Progenitor cell of endocrine pancreas (in vitro differentiated cells): ENCODE results near the gene CERK. TPM values are rescaled to one million over a fixed set of nuclear protein-coding genes. Genes with fewer than 3 reads are reported as not detected.

Source experiments
- DNase-seq: peaks from one replicate; pipeline ENCODE4 v3.0.0; 2021; ENCODE audit warnings: low spot score; ENCODE audit not compliant: unreplicated experiment
- H3K27ac Mint-ChIP-seq: 2 replicates; pipeline ENCODE4 v1.8.0; 2021; ENCODE audit warnings: mild to moderate bottlenecking, moderate library complexity, mixed read lengths
- H3K27me3 Mint-ChIP-seq: 2 replicates; pipeline ENCODE4 v1.8.0; 2021; ENCODE audit warnings: mixed read lengths
- H3K36me3 Mint-ChIP-seq: 2 replicates; pipeline ENCODE4 v1.8.0; 2022; ENCODE audit warnings: mixed read lengths; ENCODE audit not compliant: insufficient read depth
- H3K4me1 Mint-ChIP-seq: 2 replicates; pipeline ENCODE4 v1.8.0; 2021; ENCODE audit warnings: low read depth, mixed read lengths
- H3K4me3 Mint-ChIP-seq: 2 replicates; pipeline ENCODE4 v1.8.0; 2021; ENCODE audit warnings: low read depth, mild to moderate bottlenecking, moderate library complexity, mixed read lengths
- H3K9me3 Mint-ChIP-seq: 2 replicates; pipeline ENCODE4 v1.8.0; 2021; ENCODE audit warnings: low read depth, mixed read lengths
- CTCF ChIP-seq: fragments of 200-600 bp; sonication (generic); IDR thresholded peaks from one replicate; pipeline ENCODE4 v1.5.0; 2021; ENCODE audit warnings: antibody characterized with exemption, mild to moderate bottlenecking; ENCODE audit not compliant: unreplicated experiment
- total RNA-seq: library from RNA; stranded (reverse); gene quantifications from 2 replicates; pipeline ENCODE4 v1.2.1, GENCODE V29; 2021

Gene CERK
- total RNA-seq, 1 donor from 2014 or later: 62.0 TPM

GRCh38 chr22:46714550-46714949, 23.5 kb downstream of the CERK start:
- H3K9me3 Mint-ChIP-seq: no peaks in the 10 kb centered on the region
- no peaks in the 10 kb centered on the region for H3K4me1 Mint-ChIP-seq
- H3K36me3 Mint-ChIP-seq: peaks cover 42% of the 10 kb centered on the region
- H3K27me3 Mint-ChIP-seq: peaks cover 1% of the 10 kb centered on the region
- DNase-seq: no peak
- TF ChIP-seq CTCF: no peak
- H3K27ac Mint-ChIP-seq: no peak overlapping the region
- H3K4me3 Mint-ChIP-seq: no peak overlapping the region

- no peak for DNase-seq
- peaks cover 53% of the 10 kb centered on the region for H3K36me3 Mint-ChIP-seq
- no peak overlapping the region for H3K27ac Mint-ChIP-seq
- no peak for TF ChIP-seq CTCF
- peaks cover 3% of the 10 kb centered on the region for H3K27me3 Mint-ChIP-seq
- H3K4me1 Mint-ChIP-seq: no peaks in the 10 kb centered on the region
- no peaks in the 10 kb centered on the region for H3K9me3 Mint-ChIP-seq
- no peak overlapping the region for H3K4me3 Mint-ChIP-seq
These were observed 25.8 kb downstream of the CERK start for GRCh38 chr22:46712288-46712687.

GRCh38 chr22:46710806-46711205, 27.2 kb downstream of the CERK start:
- no peak overlapping the region for H3K27ac Mint-ChIP-seq
- TF ChIP-seq CTCF: no peak

GRCh38 chr22:46708766-46709330, 29.2 kb downstream of the CERK start:
- Mint-ChIP-seq H3K4me1 (peaks cover 12% of the 10 kb centered on the region), H3K4me3 (no peak overlapping the region), H3K27ac (no peak overlapping the region), H3K36me3 (peaks cover 64% of the 10 kb centered on the region), H3K27me3 (peaks cover 6% of the 10 kb centered on the region), H3K9me3 (no peaks in the 10 kb centered on the region)
- no peak for DNase-seq
- TF ChIP-seq CTCF: no peak

More at GRCh38 chr22:46710806-46711205, 27.2 kb downstream of the CERK start:
- H3K9me3 Mint-ChIP-seq: no peaks in the 10 kb centered on the region
- H3K4me3 Mint-ChIP-seq: no peak overlapping the region
- DNase-seq: no peak
- H3K4me1 Mint-ChIP-seq: peaks cover 2% of the 10 kb centered on the region
- H3K36me3 Mint-ChIP-seq: peaks cover 61% of the 10 kb centered on the region
- peaks cover 6% of the 10 kb centered on the region for H3K27me3 Mint-ChIP-seq

GRCh38 chr22:46707827-46708570, 30.1 kb downstream of the CERK start:
- peaks cover 62% of the 10 kb centered on the region for H3K36me3 Mint-ChIP-seq
- H3K9me3 Mint-ChIP-seq: no peaks in the 10 kb centered on the region
- TF ChIP-seq CTCF: no peak
- peaks cover 6% of the 10 kb centered on the region for H3K27me3 Mint-ChIP-seq
- peaks cover 12% of the 10 kb centered on the region for H3K4me1 Mint-ChIP-seq
- H3K4me3 Mint-ChIP-seq: no peak overlapping the region
- DNase-seq: no peak
- H3K27ac Mint-ChIP-seq: no peak overlapping the region
